Measurements from ENCODE around the gene CCNL2.

CCNL2 gene

GRCh38 chr1:1432951-1433803 lies 34.0 kb upstream of the CCNL2 start:
- Histone ChIP-seq H3K27ac (ENCODE audit: low read length) (no peak overlapping the region), H3K9ac (ENCODE audit: low read depth, low read length) (no peak overlapping the region), H4K20me1 (ENCODE audit: insufficient read depth, low read length) (no peaks in the 10 kb centered on the region), H3K27me3 (ENCODE audit: insufficient read depth, low read length, poor library complexity) (no peaks in the 10 kb centered on the region), H3K9me3 (ENCODE audit: insufficient read depth, low read length, severe bottlenecking) (no peaks in the 10 kb centered on the region), H2AFZ (ENCODE audit: low read depth, low read length) (no peak overlapping the region), H3K4me2 (ENCODE audit: insufficient read depth, low read length) (no peak overlapping the region), H3K36me3 (ENCODE audit: insufficient read depth, low read length) (no peaks in the 10 kb centered on the region), H3K79me2 (ENCODE audit: insufficient read depth, low read length) (no peaks in the 10 kb centered on the region), H3K4me3 (ENCODE audit: low read depth in 1 of 2, low read length in 2 of 2) (no peak overlapping the region), H3K4me1 (ENCODE audit: insufficient read depth, low read length) (no peaks in the 10 kb centered on the region)
- no peak for DNase-seq
- no peak for TF ChIP-seq CTCF (IDR thresholded peaks at IDR 0.05; ENCODE audit: borderline replicate concordance, extremely low read depth, low read length, poor library complexity, severe bottlenecking)
- no peak for TF ChIP-seq EZH2 (IDR thresholded peaks at IDR 0.05; ENCODE audit: borderline replicate concordance, low read depth, low read length, severe bottlenecking)
- no peak for ATAC-seq (ENCODE audit: insufficient read depth, low read depth)

GRCh38 chr1:1432274-1432950 lies 33.3 kb upstream of the CCNL2 start:
- Histone ChIP-seq H3K9ac (ENCODE audit: low read depth, low read length) (no peak overlapping the region), H2AFZ (ENCODE audit: low read depth, low read length) (no peak overlapping the region), H3K4me1 (ENCODE audit: insufficient read depth, low read length) (no peaks in the 10 kb centered on the region), H3K79me2 (ENCODE audit: insufficient read depth, low read length) (no peaks in the 10 kb centered on the region), H3K4me3 (ENCODE audit: low read depth in 1 of 2, low read length in 2 of 2) (no peak overlapping the region), H3K27me3 (ENCODE audit: insufficient read depth, low read length, poor library complexity) (no peaks in the 10 kb centered on the region), H4K20me1 (ENCODE audit: insufficient read depth, low read length) (no peaks in the 10 kb centered on the region), H3K36me3 (ENCODE audit: insufficient read depth, low read length) (no peaks in the 10 kb centered on the region), H3K4me2 (ENCODE audit: insufficient read depth, low read length) (no peak overlapping the region), H3K27ac (ENCODE audit: low read length) (no peak overlapping the region), H3K9me3 (ENCODE audit: insufficient read depth, low read length, severe bottlenecking) (no peaks in the 10 kb centered on the region)
- ATAC-seq (ENCODE audit: insufficient read depth, low read depth) (no peak), DNase-seq (no peak)
- TF ChIP-seq EZH2 (IDR thresholded peaks at IDR 0.05; ENCODE audit: borderline replicate concordance, low read depth, low read length, severe bottlenecking) (no peak), CTCF (IDR thresholded peaks at IDR 0.05; ENCODE audit: borderline replicate concordance, extremely low read depth, low read length, poor library complexity, severe bottlenecking) (no peak)

GRCh38 chr1:1431845-1432273 lies 32.7 kb upstream of the CCNL2 start:
- no peak for TF ChIP-seq CTCF (IDR thresholded peaks at IDR 0.05; ENCODE audit: borderline replicate concordance, extremely low read depth, low read length, poor library complexity, severe bottlenecking)
- H3K36me3 ChIP-seq (ENCODE audit: insufficient read depth, low read length), result no peaks in the 10 kb centered on the region
- H3K9me3 ChIP-seq (ENCODE audit: insufficient read depth, low read length, severe bottlenecking), result no peaks in the 10 kb centered on the region
- H3K4me2 ChIP-seq (ENCODE audit: insufficient read depth, low read length), result no peak overlapping the region
- peaks cover 3% of the 10 kb centered on the region; the same call in 1 of the 2 replicates for H3K4me1 ChIP-seq (ENCODE audit: insufficient read depth, low read length)
- H2AFZ ChIP-seq (ENCODE audit: low read depth, low read length), result no peak overlapping the region
- no peak for ATAC-seq (ENCODE audit: insufficient read depth, low read depth)
- H3K4me3 ChIP-seq (ENCODE audit: low read depth in 1 of 2, low read length in 2 of 2), result no peak overlapping the region
- DNase-seq, result no peak
- no peak overlapping the region for H3K9ac ChIP-seq (ENCODE audit: low read depth, low read length)
- H3K27ac ChIP-seq (ENCODE audit: low read length), result no peak overlapping the region
- H3K27me3 ChIP-seq (ENCODE audit: insufficient read depth, low read length, poor library complexity), result no peaks in the 10 kb centered on the region
- H3K79me2 ChIP-seq (ENCODE audit: insufficient read depth, low read length), result no peaks in the 10 kb centered on the region
- H4K20me1 ChIP-seq (ENCODE audit: insufficient read depth, low read length), result no peaks in the 10 kb centered on the region

All from DND-41 (cell line).